Ramos (cell line): Measurements from ENCODE around the gene PIAS1.

Experiments
- in situ Hi-C: fragments of 300-500 bp; cut with MboI; formaldehyde crosslinking; loops from one replicate; pipeline ENCODE4 v1.14.3; 2022; ENCODE audit warnings: low sequenced_read_pairs; ENCODE audit not compliant: unreplicated experiment

The PIAS1 gene

DNA sequence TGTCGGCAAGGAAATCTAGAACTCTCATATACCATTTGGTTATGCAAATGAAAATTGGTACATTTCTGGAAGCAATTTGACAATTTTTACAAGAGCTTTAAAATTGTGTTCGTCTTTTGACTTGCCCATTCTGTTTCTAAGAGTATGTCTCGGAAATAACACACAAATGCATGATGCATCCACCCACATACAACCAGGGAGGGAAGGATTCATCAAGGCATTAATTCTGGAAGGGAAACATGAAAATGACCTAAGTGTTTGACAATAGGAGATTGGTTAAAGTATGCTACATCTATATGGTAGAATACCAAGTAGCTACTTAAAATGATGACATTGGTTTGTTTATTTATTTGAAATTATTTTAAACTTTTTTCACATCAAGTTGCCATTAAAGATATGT, 58.6 kb downstream of the PIAS1 start:
- in situ Hi-C loops = no loop called here

- in situ Hi-C loops = no loop called here
Observed at GRCh38 chr15:68113273-68113672, 59.2 kb downstream of the PIAS1 start.

DNA sequence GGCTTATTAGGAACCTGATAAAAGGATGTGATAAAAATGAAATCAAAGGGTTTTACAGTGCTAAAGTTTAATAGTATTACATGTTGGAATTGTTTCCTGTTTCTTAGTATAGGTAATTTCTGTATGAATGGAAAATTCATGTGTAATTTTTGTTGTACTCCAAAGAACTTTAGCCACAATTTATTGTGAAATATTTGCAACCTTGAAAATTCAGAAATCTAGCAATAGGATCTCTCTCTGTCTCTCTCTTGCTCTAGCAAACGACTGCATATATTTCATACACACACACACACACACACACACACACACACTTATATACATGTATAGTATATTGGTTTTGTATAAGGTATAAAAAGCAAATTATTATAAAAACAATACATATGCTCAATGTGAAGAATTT, 59.6 kb downstream of the PIAS1 start:
- in situ Hi-C loops = no loop called here

- in situ Hi-C loops = no loop called here
Observed at GRCh38 chr15:68114356-68114755, 60.2 kb downstream of the PIAS1 start.

DNA sequence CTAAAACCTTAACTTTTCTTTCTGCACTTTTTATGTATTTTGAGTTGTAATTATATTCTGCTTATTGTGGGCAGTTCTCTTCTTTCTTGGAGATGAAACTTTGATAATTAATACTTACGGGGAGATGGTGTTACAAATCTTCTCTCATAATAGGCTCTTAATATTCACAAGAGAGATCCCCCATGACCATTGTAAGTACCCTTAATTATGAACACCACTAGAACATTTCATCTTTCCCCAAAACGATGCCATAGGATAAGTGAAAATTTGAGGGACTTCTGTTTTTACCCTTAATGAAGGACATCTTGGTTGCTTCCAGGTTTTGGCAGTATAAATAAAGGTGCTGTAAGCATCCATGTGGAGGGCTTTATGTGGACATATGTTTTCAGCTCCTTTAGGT, 60.7 kb downstream of the PIAS1 start:
- in situ Hi-C loops = no loop called here

DNA sequence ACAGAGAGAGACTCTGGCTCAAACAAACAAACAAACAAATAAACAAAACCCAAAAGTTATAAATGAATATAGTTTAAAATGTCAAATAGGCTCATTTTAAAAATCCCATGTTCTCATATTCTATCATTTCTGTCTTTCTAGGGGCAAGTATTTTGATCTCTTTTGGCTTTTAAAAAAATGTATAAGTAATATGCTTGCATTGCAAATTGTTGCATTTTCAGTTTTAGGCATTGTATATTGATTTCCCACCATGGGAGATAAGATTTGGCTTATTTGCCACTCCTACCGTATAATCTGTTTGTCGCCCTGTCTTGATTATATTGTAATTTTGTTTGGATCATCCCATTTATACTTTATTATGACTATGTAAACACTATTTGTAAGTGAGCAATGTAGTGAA, 70.6 kb downstream of the PIAS1 start:
- in situ Hi-C loops = no loop called here

DNA sequence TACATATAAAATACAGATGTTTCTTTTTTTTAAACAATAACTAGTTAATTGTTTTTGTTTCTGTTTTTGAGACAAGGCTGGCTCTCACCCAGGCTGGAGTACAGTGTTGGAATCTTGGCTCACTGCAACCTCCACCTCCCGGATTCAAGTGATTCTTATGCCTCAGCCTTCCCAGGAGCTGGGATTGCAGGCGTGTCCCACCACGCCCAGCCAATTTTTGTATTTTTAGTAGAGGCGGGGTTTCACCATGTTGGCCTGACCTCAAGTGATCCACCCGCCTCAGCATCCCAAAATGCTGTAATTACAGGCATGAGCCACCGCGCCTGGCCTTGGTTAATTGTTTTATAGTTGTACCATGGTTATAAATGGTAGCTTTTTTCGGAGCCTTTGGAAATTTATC, 72.3 kb downstream of the PIAS1 start:
- in situ Hi-C loops = no loop called here

DNA sequence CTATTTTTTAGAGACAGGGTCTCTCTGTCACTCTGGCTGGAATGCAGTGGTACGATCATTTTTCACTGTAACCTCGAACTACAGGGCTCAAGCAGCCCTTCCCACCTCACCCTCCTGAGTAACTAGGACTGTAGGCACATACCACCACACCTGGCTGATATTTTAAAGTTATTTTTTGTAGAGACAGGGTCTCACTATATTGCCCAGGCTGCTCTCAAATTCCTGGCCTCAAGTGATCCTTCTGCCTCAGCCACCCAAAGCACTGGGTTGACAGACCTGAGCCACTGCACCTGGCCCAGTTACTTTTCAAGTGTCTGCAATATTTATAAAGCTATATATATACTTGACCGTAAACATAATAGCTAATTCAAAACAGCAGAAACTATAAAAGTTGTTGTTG, 75.0 kb downstream of the PIAS1 start:
- in situ Hi-C loops = no loop called here

DNA sequence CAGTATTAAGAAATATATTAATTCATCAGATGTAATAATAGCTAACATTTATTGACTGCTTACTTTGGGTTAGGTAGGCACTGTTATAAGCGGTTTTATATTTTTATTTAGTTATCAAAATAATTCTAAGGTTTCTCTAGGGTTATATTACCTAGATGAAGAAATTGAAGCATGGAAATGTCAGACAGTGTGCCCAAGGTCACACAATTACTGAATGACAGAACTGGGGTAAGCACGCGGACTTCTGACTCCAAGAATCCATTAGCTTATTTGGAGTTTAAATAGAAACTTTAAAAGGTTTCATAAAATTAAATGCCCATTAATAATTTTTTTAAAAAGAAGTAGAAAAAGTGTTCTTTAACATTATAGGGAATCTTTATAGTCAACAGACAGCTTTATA, 76.7 kb downstream of the PIAS1 start:
- in situ Hi-C loops = no loop called here

DNA sequence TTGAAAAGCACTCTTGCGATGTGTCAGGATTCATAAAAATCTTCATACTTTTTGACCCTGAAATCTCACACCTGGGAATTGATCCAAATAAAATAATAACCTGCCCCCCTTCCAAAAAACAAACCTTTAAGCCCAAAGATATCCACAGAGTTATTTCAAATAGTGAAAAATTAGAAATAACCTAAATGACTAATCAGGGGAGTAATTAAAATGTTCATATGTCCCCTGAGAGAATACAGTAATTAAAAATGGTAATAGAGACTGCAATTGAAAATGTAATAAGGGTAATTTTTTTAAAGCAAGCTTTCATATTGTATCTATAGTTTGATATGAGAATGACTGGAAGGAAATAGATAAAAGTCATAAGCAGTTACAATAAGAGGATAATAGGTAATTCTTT, 83.0 kb downstream of the PIAS1 start:
- in situ Hi-C loops = no loop called here

DNA sequence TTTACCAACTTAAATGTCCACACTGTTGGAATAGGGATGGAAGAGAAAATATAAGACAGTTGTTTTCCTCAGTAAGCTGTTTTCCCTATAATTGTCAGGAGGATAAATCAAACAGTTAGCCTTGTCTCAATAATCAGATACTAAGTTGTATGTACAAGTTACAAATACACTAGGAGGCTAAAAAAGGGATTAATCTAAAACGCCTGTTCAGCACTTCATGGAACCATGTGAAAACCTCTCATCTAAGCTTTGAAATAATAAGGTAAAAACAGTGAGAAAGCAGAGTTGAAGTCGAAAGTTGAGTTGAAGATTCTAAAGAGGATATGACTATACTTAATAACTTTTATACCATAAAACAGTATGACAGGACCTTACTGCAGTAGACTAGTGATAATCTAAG, 89.0 kb downstream of the PIAS1 start:
- in situ Hi-C loops = no loop called here

DNA sequence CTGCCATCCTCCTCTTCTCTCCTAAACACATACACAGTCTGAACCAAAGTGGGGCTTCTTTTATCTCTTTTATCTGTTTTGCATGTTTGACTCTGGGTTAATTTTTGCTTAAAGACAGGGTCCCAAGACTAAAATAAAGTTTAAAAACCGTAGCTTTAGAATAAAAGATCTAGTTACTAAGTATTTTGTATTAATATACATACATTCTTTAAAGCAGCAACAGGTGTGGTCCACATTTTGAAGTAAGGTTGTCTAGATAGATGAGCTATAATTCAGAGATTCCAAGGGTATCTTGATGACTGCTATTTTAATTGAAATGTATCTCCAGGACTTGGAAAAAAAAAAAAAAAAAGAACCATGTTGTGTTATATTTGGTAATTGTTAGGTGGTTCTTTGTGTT, 89.7 kb downstream of the PIAS1 start:
- in situ Hi-C loops = no loop called here

GRCh38 chr15:68145706-68146105, 91.6 kb downstream of the PIAS1 start:
- in situ Hi-C loops = no loop called here

DNA sequence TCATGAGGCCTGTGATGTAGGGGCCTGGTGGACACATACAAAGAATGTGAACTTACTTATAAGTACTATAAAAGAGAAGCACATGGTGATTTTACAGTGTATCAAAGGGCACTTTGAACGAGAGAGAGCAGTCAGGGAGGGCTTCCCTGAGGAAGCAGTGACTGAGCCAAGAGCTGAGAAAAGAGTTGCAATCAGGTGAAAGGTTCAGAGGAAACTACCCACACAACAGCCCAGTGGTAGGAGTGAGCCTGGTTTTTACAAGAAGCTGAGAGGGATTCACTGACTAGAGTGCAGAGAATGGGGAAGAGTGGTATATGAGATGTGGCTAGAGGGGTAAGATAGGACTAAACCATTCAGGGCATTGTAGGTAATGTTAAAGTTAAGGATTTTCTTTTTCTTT, 93.9 kb downstream of the PIAS1 start:
- in situ Hi-C loops = no loop called here

GRCh38 chr15:68149059-68149458, 94.9 kb downstream of the PIAS1 start:
- in situ Hi-C loops = no loop called here

DNA sequence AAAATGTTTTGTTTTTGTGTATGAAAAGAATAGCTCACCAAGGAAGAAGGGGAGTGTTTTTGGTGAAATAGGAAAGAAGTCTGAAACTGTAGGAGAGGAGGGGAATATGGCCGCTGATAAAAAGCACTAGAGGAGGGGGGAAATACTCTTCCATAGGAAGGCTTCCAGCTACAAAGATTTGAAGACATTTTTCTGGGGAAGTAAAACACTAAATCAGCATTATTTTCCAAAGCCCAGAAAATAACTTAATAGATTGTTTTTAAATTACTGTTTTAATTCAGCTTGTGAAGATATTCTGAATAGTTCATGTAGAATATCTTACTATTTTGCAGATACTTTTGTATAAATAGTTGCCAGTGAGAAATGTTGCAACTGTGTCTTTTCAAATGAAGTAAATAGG, 96.1 kb downstream of the PIAS1 start:
- in situ Hi-C loops = no loop called here

- in situ Hi-C loops = no loop called here
Observed at GRCh38 chr15:68151277-68151676, 97.2 kb downstream of the PIAS1 start.

DNA sequence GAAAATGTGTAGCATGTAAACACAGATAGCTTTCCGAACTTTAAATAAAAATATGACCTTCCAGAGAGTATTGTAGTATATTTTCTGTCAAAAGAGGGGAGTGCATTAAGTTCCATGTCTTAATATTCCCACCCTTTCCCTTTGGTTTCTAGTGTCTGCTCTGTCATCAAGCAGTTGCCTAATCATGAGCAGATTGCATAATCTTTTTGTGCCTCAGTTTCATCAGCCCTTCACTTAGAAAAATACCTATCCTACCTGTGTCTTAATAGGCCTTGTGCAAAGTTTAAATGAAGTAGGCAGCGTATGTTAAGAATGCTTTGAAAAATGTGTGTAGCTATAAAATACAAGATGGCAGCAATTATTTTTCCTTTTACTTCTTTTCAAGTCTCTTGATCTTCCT, 98.2 kb downstream of the PIAS1 start:
- in situ Hi-C loops = no loop called here

DNA sequence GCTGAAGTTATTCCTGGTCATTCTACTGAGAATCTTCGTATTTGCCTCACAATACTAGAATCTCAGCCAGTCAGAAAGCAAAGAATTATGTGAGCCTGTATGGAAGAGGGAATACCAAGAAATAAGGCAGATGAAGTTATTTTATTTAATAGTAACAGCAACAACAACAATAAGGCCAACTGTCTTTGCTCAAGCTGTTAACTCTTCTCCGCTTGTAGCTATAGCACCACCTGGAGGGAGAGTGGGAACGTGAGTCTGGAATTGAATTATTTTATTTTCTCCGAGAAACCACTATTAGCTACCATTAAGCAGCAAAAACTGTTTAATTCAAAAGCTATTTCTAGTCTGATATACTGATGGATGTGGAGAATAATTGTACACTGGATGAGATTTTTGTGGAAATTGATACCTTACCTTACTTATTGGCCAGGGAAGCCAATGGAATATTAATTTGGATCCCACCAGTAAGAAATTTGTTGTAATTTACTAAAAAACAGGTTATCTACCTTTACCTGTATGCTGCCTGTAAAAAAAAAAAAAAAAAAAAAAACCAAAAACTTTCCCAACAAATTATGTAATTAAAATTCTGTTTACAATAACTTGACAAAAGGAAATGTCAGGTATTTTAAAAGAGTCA, 100.9 kb downstream of the PIAS1 start:
- in situ Hi-C loops = no loop called here

DNA sequence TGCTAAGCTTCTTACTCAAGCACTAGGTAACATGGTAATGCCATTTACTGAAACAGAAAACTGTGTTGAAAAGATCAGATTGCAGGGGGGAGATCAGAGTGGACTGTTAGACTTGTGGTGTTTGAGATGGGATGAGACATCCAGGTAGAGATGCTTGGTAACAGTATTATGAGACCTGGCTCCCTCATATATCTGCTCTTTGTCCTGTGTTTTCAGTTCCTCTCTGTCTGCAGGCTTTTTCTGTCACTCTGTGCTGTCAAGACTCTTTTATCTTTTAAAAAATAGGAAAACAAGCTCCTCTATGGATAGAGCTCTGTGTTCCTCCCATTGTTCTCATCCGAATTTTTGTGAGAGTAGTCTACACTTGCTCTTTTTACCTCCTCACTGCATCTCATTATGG, 103.0 kb downstream of the PIAS1 start:
- in situ Hi-C loops = no loop called here

- in situ Hi-C loops = no loop called here
Observed at GRCh38 chr15:68158046-68158628, 104.0 kb downstream of the PIAS1 start.

- in situ Hi-C loops = no loop called here
Observed at GRCh38 chr15:68163191-68163590, 109.1 kb downstream of the PIAS1 start.

DNA sequence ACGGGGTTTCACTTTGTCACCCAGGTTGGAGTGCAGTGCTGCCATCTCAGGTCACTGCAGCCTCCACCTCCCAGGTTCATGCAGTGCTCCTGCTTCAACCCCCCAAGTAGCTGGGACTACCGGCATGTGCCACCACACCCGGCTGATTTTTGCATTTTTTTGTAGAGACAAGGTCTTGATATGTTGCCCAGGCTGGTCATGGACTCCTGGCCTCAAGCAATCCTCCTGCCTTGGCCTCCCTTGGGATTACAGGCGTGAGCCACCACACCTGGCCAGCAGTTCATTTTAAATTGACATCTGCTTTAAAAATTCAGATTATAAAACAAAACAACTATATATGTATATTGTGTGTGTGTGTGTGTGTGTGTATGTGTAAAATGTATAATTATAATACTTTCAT, 112.7 kb downstream of the PIAS1 start:
- in situ Hi-C loops = no loop called here
